ENCODE data around the gene TMED8.
A peak's percentile ranks its signal among the peaks of the same experiment; 100 is the strongest.
"Not testable (repeated sequence)": the region's sequence is repeated elsewhere in the genome, so short reads cannot be mapped to it uniquely, and the experiment has no call there.

Gene TMED8

GRCh38 chr14:77320238-77320935 lies 56.5 kb downstream of the TMED8 start, which contains the start of gene POMT2:
Gene POMT2, minus strand, starts transcription at chr14:77320883. Its CDS starts 202 bp downstream, at chr14:77320681.
- DNase-seq = peak; percentile 78

GRCh38 chr14:77319422-77319821 lies 57.5 kb downstream of the TMED8 start:
- DNase-seq = peak; percentile 13

GRCh38 chr14:77318756-77319155 lies 58.1 kb downstream of the TMED8 start:
- DNase-seq = not testable (repeated sequence)

GRCh38 chr14:77318006-77318553 lies 58.8 kb downstream of the TMED8 start:
- no peak for DNase-seq

- DNase-seq = peak; percentile 54
Measured at GRCh38 chr14:77316872-77317301, 60.0 kb downstream of the TMED8 start.

- DNase-seq = no peak
Measured at GRCh38 chr14:77316195-77316505, 60.7 kb downstream of the TMED8 start.

GRCh38 chr14:77314539-77315457 lies 62.1 kb downstream of the TMED8 start:
- DNase-seq = no peak

- no peak for DNase-seq
Measured at GRCh38 chr14:77314043-77314442, 62.9 kb downstream of the TMED8 start.

GRCh38 chr14:77313371-77313770 lies 63.5 kb downstream of the TMED8 start:
- DNase-seq = no peak

GRCh38 chr14:77311217-77311616 lies 65.7 kb downstream of the TMED8 start:
- DNase-seq = no peak

GRCh38 chr14:77310026-77310425 lies 66.9 kb downstream of the TMED8 start:
- no peak for DNase-seq

- no peak for DNase-seq
Measured at GRCh38 chr14:77309131-77309530, 67.8 kb downstream of the TMED8 start.

- DNase-seq = no peak
Measured at GRCh38 chr14:77306851-77307496, 69.9 kb downstream of the TMED8 start.

- no peak for DNase-seq
Measured at GRCh38 chr14:77306416-77306815, 70.5 kb downstream of the TMED8 start.

- no peak for DNase-seq
Measured at GRCh38 chr14:77305696-77306095, 71.2 kb downstream of the TMED8 start.

- peak; percentile 81 for DNase-seq
Measured at GRCh38 chr14:77303417-77304156, 73.3 kb downstream of the TMED8 start.

- peak; percentile 60 for DNase-seq
Measured at GRCh38 chr14:77302926-77303325, 74.0 kb downstream of the TMED8 start.

- DNase-seq = peak; percentile 21
Measured at GRCh38 chr14:77301103-77301502, 75.8 kb downstream of the TMED8 start.

- no peak for DNase-seq
Measured at GRCh38 chr14:77299771-77300170, 77.1 kb downstream of the TMED8 start.

GRCh38 chr14:77296906-77297305 lies 80.0 kb downstream of the TMED8 start:
- DNase-seq = no peak

- no peak for DNase-seq
Measured at GRCh38 chr14:77296155-77296554, 80.7 kb downstream of the TMED8 start.

GRCh38 chr14:77290705-77291104 lies 86.2 kb downstream of the TMED8 start:
- DNase-seq = no peak

- no peak for DNase-seq
Measured at GRCh38 chr14:77286576-77286975, 90.3 kb downstream of the TMED8 start.
